Kasumi-1 (cell line): ENCODE measurements around the gene FBXO17.

Experiments used
- DNase-seq, 2 experiments: peaks; one replicate each; lab custom pipeline; 2025; lab: John Stamatoyannopoulos, UW

FBXO17 gene

GRCh38 chr19:38915329-38916321, 59.9 kb downstream of the FBXO17 start:
- no peak for DNase-seq

GRCh38 chr19:38913958-38914357, 61.6 kb downstream of the FBXO17 start:
- no peak for DNase-seq

- peak; percentile 56 to 63 for DNase-seq
Measured at GRCh38 chr19:38912600-38913514, 62.7 kb downstream of the FBXO17 start.

GRCh38 chr19:38911388-38912001, 64.0 kb downstream of the FBXO17 start:
- no peak for DNase-seq

GRCh38 chr19:38910488-38910887, 65.1 kb downstream of the FBXO17 start:
- DNase-seq, result no peak

- no peak for DNase-seq
Measured at GRCh38 chr19:38908911-38909310, 66.6 kb downstream of the FBXO17 start.

DNA sequence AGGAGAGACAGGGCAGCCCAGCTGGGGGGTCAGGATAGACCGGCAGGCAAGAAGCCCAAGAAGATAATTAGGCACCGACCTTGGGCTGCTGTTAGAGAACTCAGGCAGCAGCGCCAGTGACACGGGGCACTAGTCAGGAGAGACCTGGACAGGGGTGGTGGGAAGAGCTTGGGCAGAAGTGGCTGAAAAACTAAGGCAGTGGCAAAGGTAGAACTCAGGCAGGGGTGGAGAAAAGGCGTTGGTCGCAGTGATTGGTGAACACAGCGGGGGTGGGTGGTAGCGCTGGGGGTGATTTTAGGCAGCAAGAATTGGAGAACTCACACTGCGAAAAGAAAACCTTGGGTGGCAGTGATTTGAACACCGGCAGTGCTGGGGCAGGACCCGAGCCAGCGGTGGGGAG, 67.9 kb downstream of the FBXO17 start:
- no peak for DNase-seq

GRCh38 chr19:38907227-38907626, 68.3 kb downstream of the FBXO17 start:
- DNase-seq, result no peak

- no peak for DNase-seq
Measured at GRCh38 chr19:38905620-38906019, 69.9 kb downstream of the FBXO17 start.

DNA sequence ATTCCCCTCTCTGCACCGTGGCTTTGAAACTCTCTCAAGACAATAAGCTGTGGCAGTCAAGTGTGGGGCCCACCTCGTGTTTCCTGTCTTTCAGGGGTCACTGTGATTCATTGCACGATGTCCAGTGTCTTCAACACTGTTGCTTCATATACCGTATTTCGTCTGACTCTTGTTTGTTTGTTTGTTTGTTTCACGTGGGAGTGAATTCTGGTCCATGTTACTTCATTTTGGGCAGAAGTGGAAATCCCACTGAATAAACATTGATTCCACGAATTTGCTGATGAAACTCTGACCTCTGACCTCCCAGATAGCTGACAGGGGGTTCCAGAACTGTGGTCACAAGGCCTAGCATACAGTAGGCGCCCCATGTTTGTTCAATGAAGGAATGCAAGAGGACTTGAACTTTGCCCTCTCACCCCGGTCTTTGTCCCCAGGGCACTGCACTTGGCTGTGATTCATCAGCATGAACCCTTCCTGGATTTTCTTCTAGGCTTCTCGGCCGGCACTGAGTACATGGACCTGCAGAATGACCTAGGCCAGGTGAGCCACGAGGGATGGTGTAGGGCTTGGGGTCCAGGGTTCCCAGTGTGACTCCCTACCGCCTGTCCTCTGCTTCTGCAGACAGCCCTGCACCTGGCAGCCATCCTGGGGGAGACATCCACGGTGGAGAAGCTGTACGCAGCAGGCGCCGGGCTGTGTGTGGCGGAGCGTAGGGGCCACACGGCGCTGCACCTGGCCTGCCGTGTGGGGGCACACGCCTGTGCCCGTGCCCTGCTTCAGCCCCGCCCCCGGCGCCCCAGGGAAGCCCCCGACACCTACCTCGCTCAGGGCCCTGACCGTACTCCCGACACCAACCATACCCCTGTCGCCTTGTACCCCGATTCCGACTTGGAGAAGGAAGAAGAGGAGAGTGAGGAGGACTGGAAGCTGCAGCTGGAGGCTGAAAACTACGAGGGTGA, 70.7 kb downstream of the FBXO17 start:
- no peak for DNase-seq

DNA sequence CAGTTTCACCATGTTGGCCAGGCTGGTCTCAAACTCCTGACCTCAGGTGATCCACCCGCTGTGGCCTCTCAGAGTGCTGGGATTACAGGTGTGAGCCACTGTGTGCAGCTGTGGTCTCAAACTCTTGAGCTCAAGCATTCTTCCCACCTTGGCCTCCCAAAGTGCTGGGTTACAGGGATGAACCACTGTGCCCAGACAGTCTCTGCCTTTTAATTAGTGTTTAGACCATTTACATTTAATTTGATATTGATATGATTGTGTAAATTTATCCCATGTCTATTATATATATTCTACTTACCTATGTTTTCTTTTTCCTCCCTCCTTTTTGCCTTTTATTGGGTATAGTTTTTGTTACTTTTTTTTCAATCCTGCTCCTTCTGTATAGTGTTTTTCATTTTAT, 73.9 kb downstream of the FBXO17 start:
- no peak for DNase-seq

- peak in 1 of 2 experiments; percentile 11 for DNase-seq
Measured at GRCh38 chr19:38900743-38901190, 74.8 kb downstream of the FBXO17 start.

GRCh38 chr19:38900202-38900629, 75.3 kb downstream of the FBXO17 start:
- peak in 1 of 2 experiments; percentile 56 for DNase-seq

DNA sequence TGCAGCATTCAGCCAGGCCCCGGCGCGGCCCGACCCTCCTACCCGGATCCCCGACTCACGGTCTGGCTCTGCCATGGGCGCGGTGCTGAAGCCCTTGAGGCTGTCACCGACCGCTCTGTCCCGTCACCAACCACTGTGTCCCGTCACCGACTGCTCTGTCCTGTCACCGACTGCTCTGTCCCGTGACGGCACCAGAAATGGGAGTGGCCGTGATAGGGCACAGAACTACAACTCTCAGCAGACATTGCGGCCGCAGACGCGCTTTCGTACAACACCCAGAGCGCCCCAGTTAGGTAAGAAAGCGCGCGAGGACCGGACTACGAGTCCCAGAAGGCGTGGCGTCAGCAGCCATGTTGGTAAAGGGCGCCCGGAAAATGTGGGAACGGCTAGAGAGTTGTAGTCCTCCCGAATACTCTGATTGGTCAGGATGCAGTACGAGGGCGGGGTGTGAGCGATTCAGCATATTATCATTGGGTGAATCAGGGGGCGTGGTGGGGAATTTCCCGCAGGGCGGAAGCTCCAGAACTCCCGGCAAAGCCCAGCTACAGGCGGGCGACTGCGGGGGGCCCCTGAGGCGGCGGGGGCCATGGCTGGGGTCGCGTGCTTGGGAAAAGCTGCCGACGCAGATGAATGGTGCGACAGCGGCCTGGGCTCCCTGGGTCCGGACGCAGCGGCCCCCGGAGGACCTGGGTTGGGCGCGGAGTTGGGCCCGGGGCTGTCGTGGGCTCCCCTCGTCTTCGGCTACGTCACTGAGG, 75.9 kb downstream of the FBXO17 start, which contains the start of the genes NFKBIB and SIRT2:
Gene NFKBIB (plus strand): TSS at position 523 of the 755 bp plus-strand sequence. CDS start 64 bp downstream, at position 587.
Gene SIRT2 (minus strand): TSS at position 172 of the 755 bp plus-strand sequence. CDS start 97 bp downstream, at position 75.
- DNase-seq, result peak; percentile 100

- DNase-seq, result peak; percentile 3 to 34
Measured at GRCh38 chr19:38898788-38899446, 76.6 kb downstream of the FBXO17 start.

GRCh38 chr19:38894968-38895367, 80.6 kb downstream of the FBXO17 start:
- DNase-seq, result no peak

- DNase-seq, result no peak
Measured at GRCh38 chr19:38893341-38893771, 82.2 kb downstream of the FBXO17 start.

GRCh38 chr19:38892841-38893240, 82.7 kb downstream of the FBXO17 start:
- DNase-seq, result no peak

DNA sequence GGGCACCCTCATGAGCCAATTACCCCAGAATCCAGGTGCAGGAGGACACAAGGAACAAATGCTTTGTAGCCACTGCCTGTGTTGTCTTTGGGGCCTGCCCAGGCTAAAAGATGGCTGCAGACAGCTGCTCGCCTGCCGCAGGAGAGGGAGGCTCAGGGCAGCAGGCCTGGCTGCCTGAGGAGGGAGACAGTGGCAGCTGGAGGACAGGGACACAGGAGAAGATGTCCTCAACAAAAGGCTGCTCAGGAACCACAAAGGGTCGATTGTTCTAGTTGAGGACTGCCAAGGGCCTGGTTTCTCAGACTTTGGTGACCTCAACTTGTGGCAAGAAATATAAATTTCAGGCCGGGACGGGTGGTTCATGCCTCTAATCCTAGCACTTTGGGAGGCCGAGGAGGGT, 83.8 kb downstream of the FBXO17 start:
- DNase-seq, result no peak
